Mesenchymal stem cell (in vitro differentiated cells and primary cell): ENCODE data around the gene ANKRD13D.

ENCODE experiments used
- DNase-seq: peaks from one replicate; pipeline ENCODE4 v3.0.0-alpha.2; 2013
- H2AFZ ChIP-seq: one replicate; pipeline ENCODE4 v1.6.1; 2013; ENCODE audit warnings: low read depth, mild to moderate bottlenecking, control low read depth, inconsistent platforms, low read length, moderate library complexity
- H2AK5ac ChIP-seq: 2 replicates; pipeline ENCODE4 v1.6.1; 2013; ENCODE audit warnings: low read length, moderate library complexity, mild to moderate bottlenecking, inconsistent platforms; ENCODE audit not compliant: severe bottlenecking
- H2BK120ac ChIP-seq: one replicate; pipeline ENCODE4 v1.6.1; 2013; ENCODE audit warnings: low read depth, mild to moderate bottlenecking, inconsistent platforms, low read length, moderate library complexity
- H2BK12ac ChIP-seq, 2 experiments: one replicate each; pipeline ENCODE4 v1.6.1; 2013; ENCODE audit warnings: inconsistent platforms in 2 of 2, low read length in 2 of 2, mild to moderate bottlenecking in 2 of 2, moderate library complexity in 2 of 2, control low read depth in 1 of 2
- H2BK15ac ChIP-seq: one replicate; pipeline ENCODE4 v1.6.1; 2013; ENCODE audit warnings: mild to moderate bottlenecking, low read depth, inconsistent platforms; ENCODE audit not compliant: poor library complexity, severe bottlenecking
- H2BK5ac ChIP-seq: 2 replicates; pipeline ENCODE4 v1.6.1; 2013; ENCODE audit warnings: low read depth, mild to moderate bottlenecking, low read length, control low read depth, inconsistent platforms; ENCODE audit not compliant: poor library complexity, severe bottlenecking
- H3K14ac ChIP-seq, 2 experiments: one replicate each; pipeline ENCODE4 v1.6.1; 2013; ENCODE audit warnings: inconsistent platforms in 2 of 2, low read length in 2 of 2, control low read depth in 1 of 2, mild to moderate bottlenecking in 1 of 2, moderate library complexity in 1 of 2
- H3K18ac ChIP-seq, 2 experiments: one replicate each; pipeline ENCODE4 v1.6.1; 2013; ENCODE audit warnings: inconsistent platforms in 2 of 2, low read length in 2 of 2, control low read depth in 1 of 2, low read depth in 1 of 2, mild to moderate bottlenecking in 1 of 2
- H3K23ac ChIP-seq, 2 experiments: one replicate each; pipeline ENCODE4 v1.6.1; 2013; ENCODE audit warnings: inconsistent platforms in 2 of 2, low read length in 2 of 2, mild to moderate bottlenecking in 2 of 2, moderate library complexity in 2 of 2, control low read depth in 1 of 2
- H3K27ac ChIP-seq: 2 replicates; pipeline ENCODE4 v1.5.1; 2013; ENCODE audit warnings: mild to moderate bottlenecking, moderate library complexity, low read length, control low read depth, inconsistent platforms; ENCODE audit not compliant: poor library complexity, severe bottlenecking
- H3K27me3 ChIP-seq, 2 experiments: 2 replicates each; pipeline versions ENCODE4 v1.6.1 to v1.7.0; 2013; ENCODE audit warnings: low read length in 2 of 2, mild to moderate bottlenecking in 2 of 2, moderate library complexity in 2 of 2, control low read depth in 1 of 2, inconsistent platforms in 1 of 2; ENCODE audit not compliant: control insufficient read depth in 1 of 2, insufficient read depth in 1 of 2
- H3K36me3 ChIP-seq, 2 experiments: 2 replicates each; pipeline versions ENCODE4 v1.6.1 to v1.7.0; 2013; ENCODE audit warnings: low read length in 2 of 2, control low read depth in 1 of 2, inconsistent platforms in 1 of 2, low read depth in 1 of 2, mild to moderate bottlenecking in 1 of 2; ENCODE audit not compliant: insufficient read depth in 2 of 2, control insufficient read depth in 1 of 2
- H3K4ac ChIP-seq, 2 experiments: one replicate each; pipeline ENCODE4 v1.6.1; 2013; ENCODE audit warnings: inconsistent platforms in 2 of 2, low read length in 2 of 2, mild to moderate bottlenecking in 2 of 2, moderate library complexity in 2 of 2, control low read depth in 1 of 2, low read depth in 1 of 2
- H3K4me1 ChIP-seq: 2 replicates; pipeline ENCODE4 v1.6.1; 2013; ENCODE audit warnings: low read depth, low read length, control low read depth; ENCODE audit not compliant: control insufficient read depth, insufficient read depth
- H3K4me2 ChIP-seq: 2 replicates; pipeline ENCODE4 v1.6.1; 2013; ENCODE audit warnings: low read length, mild to moderate bottlenecking, inconsistent platforms; ENCODE audit not compliant: poor library complexity, severe bottlenecking
- H3K4me3 ChIP-seq, 2 experiments: 2 replicates each; pipeline versions ENCODE4 v1.5.1 to v1.7.0; 2013; ENCODE audit warnings: low read length in 2 of 2, mild to moderate bottlenecking in 2 of 2, control low read depth in 1 of 2, low read depth in 1 of 2; ENCODE audit not compliant: insufficient read depth in 1 of 2
- H3K79me1 ChIP-seq: replicated peaks from 2 replicates; pipeline ENCODE4 v1.6.1; 2013; ENCODE audit warnings: mild to moderate bottlenecking, control low read depth, low read length, inconsistent platforms; ENCODE audit not compliant: poor library complexity, severe bottlenecking
- H3K9ac ChIP-seq: 2 replicates; pipeline ENCODE4 v1.7.0; 2013; ENCODE audit warnings: mild to moderate bottlenecking, low read length, moderate library complexity
- H3K9me3 ChIP-seq: 2 replicates; pipeline ENCODE4 v1.7.0; 2013; ENCODE audit warnings: mild to moderate bottlenecking, low read length; ENCODE audit not compliant: control insufficient read depth
- H4K8ac ChIP-seq: one replicate; pipeline ENCODE4 v1.6.1; 2013; ENCODE audit warnings: inconsistent platforms, mild to moderate bottlenecking, low read length, moderate library complexity
- H4K91ac ChIP-seq: one replicate; pipeline ENCODE4 v1.6.1; 2013; ENCODE audit warnings: mild to moderate bottlenecking, low read length, inconsistent platforms
- WGBS: methylation state at CpG from one replicate; pipeline ENCODE4 v1.1.7; 2013; ENCODE audit warnings: mixed read lengths; 5-methylcytosine and 5-hydroxymethylcytosine counted together

Gene ANKRD13D

DNA sequence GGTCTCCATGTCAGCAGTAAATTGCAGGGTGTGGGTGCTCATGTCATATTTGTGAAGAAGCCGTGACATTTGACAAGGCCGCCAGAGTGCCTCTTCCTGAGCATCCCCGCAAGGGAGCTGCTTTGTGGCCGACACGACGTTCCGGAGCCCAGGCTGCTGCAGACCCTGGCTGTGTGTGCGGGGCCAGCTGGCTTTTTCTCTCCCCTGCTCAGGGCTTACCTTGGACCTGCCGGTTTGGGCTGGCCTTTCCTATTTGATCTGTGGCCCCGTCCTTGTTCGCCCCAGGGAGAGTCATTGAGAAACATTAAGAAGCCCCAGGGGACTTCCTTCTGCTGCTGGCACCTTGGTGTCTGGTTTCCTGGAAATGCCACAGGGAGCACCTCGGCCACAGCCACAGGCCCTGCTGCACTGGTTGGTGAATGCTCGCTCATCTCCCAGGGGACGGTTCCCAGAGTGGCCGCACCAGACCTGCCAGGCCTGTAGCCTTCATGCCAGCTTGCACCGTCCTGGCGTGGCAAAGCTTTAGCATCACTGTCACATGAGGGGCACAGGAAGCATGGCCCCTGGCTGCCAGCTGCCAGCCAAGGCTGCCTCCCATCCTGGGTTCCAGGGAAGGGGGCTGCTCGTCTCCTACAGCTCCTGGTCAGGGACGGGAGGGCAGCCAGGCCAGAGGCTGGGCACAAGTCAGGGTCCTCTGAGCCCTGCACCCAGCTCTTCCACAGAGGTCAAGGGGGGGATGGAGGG, 17.4 kb upstream of the ANKRD13D start:
- no peak overlapping the region for H3K4me2 ChIP-seq
- H4K91ac ChIP-seq = peak overlapping the region; percentile 79
- H2BK15ac ChIP-seq = no peak overlapping the region
- H3K14ac ChIP-seq = no peak overlapping the region
- peaks cover 19% of the 10 kb centered on the region for H3K79me1 ChIP-seq
- no peak overlapping the region for H2AFZ ChIP-seq
- peak overlapping the region in 1 of 2 experiments; percentile 4 for H2BK12ac ChIP-seq
- no peak overlapping the region for H3K27ac ChIP-seq
- no peaks in the 10 kb centered on the region for H3K27me3 ChIP-seq
- no peaks in the 10 kb centered on the region for H3K9me3 ChIP-seq
- H2BK5ac ChIP-seq = no peak overlapping the region
- H2AK5ac ChIP-seq = no peak overlapping the region
- peak overlapping the region in 1 of 2 experiments; percentile 34 for H3K23ac ChIP-seq
- 85% methylated on average over 19 of the region's 19 CpGs for WGBS
- H3K18ac ChIP-seq = peak overlapping the region; percentile 6 to 30
- H3K4me1 ChIP-seq = peaks cover 64% of the 10 kb centered on the region
- no peak overlapping the region for H3K4ac ChIP-seq
- H3K4me3 ChIP-seq = no peak overlapping the region
- peaks cover 9 to 61% of the 10 kb centered on the region in 2 experiments for H3K36me3 ChIP-seq
- peak overlapping the region; percentile 56 for H4K8ac ChIP-seq
- no peak overlapping the region for H2BK120ac ChIP-seq
- DNase-seq = no peak
- peak overlapping the region; percentile 1 for H3K9ac ChIP-seq

DNA sequence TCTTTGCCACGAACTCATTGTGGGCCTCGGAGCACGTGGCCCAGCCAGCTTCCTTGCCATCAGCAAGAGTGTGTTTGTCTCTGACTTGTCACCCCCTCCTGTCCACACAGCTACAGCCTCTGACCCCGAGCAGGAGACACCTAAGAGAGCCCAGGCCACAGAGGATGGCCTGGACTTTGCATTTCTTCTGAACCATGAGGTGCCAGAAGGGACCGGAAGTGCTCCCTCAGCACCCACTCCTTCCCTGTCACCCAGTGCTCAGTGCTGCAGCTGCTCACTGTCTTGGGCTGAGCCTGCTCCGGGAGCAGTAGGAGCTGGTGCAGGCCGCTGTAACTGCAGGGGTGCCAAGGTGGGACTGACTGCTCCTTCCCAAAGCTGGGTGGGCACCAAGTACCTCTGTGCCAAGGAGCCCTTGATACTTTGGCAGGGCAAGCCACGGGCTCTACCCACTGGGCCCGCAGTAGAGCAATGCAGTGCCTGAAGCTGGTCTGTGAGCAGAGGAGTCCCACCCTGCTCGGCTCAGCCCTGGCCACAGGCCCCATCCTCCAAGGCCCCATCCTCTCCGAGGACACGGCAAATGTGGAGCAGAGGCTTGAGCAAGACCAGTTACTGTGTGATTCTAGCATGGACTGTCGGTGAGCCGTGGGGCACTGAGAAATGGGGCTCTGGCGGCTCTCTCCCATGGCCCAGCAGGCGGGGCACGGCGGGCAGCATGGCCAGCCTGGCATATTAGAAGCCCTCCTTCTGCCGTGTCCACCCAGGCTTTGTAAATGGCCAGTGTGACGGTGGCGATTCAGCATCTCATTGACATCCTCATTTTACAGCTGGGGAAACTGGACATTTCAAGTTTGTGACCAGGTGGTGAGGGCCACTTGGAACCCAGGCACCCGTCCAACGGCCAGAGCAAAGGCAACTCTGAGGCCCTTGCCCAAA, 16.5 kb upstream of the ANKRD13D start:
- Histone ChIP-seq H3K23ac (peak overlapping the region in 1 of 2 experiments; percentile 34), H3K27me3 (no peaks in the 10 kb centered on the region), H3K4ac (no peak overlapping the region), H2BK12ac (peak overlapping the region in 1 of 2 experiments; percentile 22), H3K79me1 (peaks cover 25% of the 10 kb centered on the region), H3K36me3 (peaks cover 9 to 67% of the 10 kb centered on the region in 2 experiments), H3K4me3 (no peak overlapping the region), H2AK5ac (no peak overlapping the region), H2AFZ (no peak overlapping the region), H3K4me1 (peaks cover 67% of the 10 kb centered on the region), H3K9me3 (no peaks in the 10 kb centered on the region), H3K9ac (peak overlapping the region; percentile 1), H2BK5ac (no peak overlapping the region), H3K14ac (no peak overlapping the region), H2BK120ac (no peak overlapping the region), H3K18ac (peak overlapping the region in 1 of 2 experiments; percentile 37), H2BK15ac (no peak overlapping the region), H4K8ac (no peak overlapping the region), H3K27ac (no peak overlapping the region), H3K4me2 (no peak overlapping the region), H4K91ac (peak overlapping the region; percentile 23)
- DNase-seq = no peak
- 93% methylated on average over 23 of the region's 23 CpGs for WGBS

DNA sequence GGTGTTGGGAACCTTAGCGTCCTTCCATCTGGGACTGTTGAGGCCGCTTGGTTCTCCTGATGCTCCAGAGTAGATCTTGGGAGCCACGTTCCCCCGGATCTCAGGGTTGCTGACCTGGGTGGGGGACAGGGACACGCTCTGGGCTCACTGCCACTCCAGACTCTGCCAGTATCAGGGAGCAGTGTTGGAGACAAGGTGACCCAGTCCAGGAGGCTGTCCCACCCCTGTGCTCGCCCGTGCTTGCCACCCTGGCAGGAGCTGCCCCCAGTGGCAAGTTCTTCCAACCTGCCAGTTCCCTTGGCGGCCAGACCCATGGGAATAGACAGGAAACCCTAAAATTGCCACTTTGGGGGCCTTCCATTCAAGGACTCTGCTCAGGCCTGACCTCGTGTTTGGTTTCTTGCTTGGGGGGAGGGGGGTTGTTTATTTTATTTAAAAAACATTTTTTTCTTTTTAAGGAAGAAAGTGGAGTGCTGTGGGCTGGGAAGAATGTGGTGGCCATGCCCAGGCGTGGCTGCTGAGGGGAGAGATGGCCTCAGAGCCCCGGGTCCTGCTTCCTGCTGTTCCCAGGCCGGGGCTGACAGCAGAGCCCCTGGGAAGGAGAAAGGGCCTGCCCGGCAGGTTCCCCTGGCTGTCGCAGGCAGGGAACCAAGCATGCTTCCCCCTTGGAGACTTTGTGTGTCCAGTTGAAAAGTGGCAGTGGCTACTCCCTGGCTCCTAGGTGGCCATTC, 15.7 kb upstream of the ANKRD13D start:
- Histone ChIP-seq H3K23ac (peak overlapping the region in 1 of 2 experiments; percentile 34), H3K9me3 (no peaks in the 10 kb centered on the region), H4K91ac (peak overlapping the region; percentile 62), H3K27me3 (no peaks in the 10 kb centered on the region), H2BK15ac (peak overlapping the region; percentile 60), H3K18ac (peak overlapping the region; percentile 67 to 73), H3K4ac (peak overlapping the region in 1 of 2 experiments; percentile 73), H3K79me1 (peaks cover 32% of the 10 kb centered on the region), H3K4me2 (no peak overlapping the region), H3K4me1 (peaks cover 65% of the 10 kb centered on the region), H2BK12ac (peak overlapping the region in 1 of 2 experiments; percentile 65), H3K4me3 (no peak overlapping the region), H4K8ac (peak overlapping the region; percentile 27), H3K14ac (peak overlapping the region in 1 of 2 experiments; percentile 45), H3K27ac (no peak overlapping the region), H3K36me3 (peaks cover 7 to 67% of the 10 kb centered on the region in 2 experiments), H2AFZ (no peak overlapping the region), H2BK120ac (no peak overlapping the region), H2AK5ac (no peak overlapping the region), H2BK5ac (no peak overlapping the region), H3K9ac (peak overlapping the region; percentile 22)
- 67% methylated on average over 14 of the region's 14 CpGs for WGBS
- DNase-seq = no peak
